OCI-LY3 (cell line): ENCODE results near the gene ROBO1.

ENCODE experiments used
- CTCF ChIP-seq: fragments of 200-600, 300-600 bp; sonication (generic); IDR thresholded peaks from 2 replicates; pipeline ENCODE4 v1.5.1; 2014; ENCODE audit warnings: antibody characterized with exemption, low read length, low read depth
- EZH2phosphoT487 ChIP-seq: fragments of 200-600 bp; shearing (Covaris generic); IDR thresholded peaks from 2 replicates; pipeline ENCODE4 v1.6.1; 2018; ENCODE audit warnings: antibody characterized with exemption, mixed run types, low read depth

DNA sequence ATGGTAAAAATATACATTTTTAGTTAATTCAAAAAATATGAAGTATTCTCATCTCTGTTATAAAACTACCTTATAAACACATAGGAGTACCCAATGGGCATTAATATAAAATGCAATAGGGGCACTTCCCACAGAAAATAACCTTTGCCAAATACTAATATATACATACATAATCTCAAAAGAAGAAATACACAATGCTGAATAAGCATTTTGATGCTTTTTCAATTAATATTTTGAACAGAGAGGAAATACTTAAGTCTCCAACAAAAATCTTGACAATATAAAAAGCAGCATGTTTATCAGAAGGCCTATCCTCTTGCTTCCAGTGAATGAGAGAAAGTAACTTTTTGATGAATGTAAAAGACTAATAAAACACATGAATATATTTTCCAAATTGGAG, 110.7 kb downstream of the ROBO1 start:
- no peak for TF ChIP-seq CTCF
- TF ChIP-seq EZH2phosphoT487: no peak
